GM18508 (cell line): ENCODE results near the gene VTCN1.
"Not testable (repeated sequence)": the region's sequence is repeated elsewhere in the genome, so short reads cannot be mapped to it uniquely, and the experiment has no call there.

Source experiments
- ATAC-seq: cut with Tn5 transposase; IDR thresholded peaks from one replicate; pipeline ENCODE4 v1.9.1; 2021; ENCODE audit warnings: moderate number of reproducible peaks; ENCODE audit not compliant: insufficient read depth, unreplicated experiment

Gene VTCN1

GRCh38 chr1:117106478-117106877, 104.2 kb downstream of the VTCN1 start:
- ATAC-seq: no peak

GRCh38 chr1:117105722-117106121, 105.0 kb downstream of the VTCN1 start:
- no peak for ATAC-seq

- no peak for ATAC-seq
Measured at GRCh38 chr1:117104986-117105385, 105.7 kb downstream of the VTCN1 start.

- ATAC-seq: not testable (repeated sequence)
Measured at GRCh38 chr1:117101858-117102257, 108.9 kb downstream of the VTCN1 start.

- no peak for ATAC-seq
Measured at GRCh38 chr1:117101334-117101733, 109.4 kb downstream of the VTCN1 start.

GRCh38 chr1:117098287-117098890, 112.3 kb downstream of the VTCN1 start:
- ATAC-seq: no peak

GRCh38 chr1:117097443-117097842, 113.3 kb downstream of the VTCN1 start:
- ATAC-seq: no peak

GRCh38 chr1:117096951-117097408, 113.7 kb downstream of the VTCN1 start:
- no peak for ATAC-seq

- no peak for ATAC-seq
Measured at GRCh38 chr1:117094841-117095604, 115.7 kb downstream of the VTCN1 start.

- peak; percentile 64 for ATAC-seq
Measured at GRCh38 chr1:117093870-117094621, 116.7 kb downstream of the VTCN1 start.
